Chondrocyte (in vitro differentiated cells): ENCODE results near the gene AHI1. TPM values are rescaled to one million over a fixed set of nuclear protein-coding genes. Genes with fewer than 3 reads are reported as not detected.

Experiments used
- DNase-seq: peaks from one replicate; pipeline ENCODE4 v3.0.0; 2021; ENCODE audit warnings: mixed read lengths, low spot score
- H3K27ac Mint-ChIP-seq: one replicate; pipeline ENCODE4 v1.8.0; 2021; ENCODE audit warnings: mild to moderate bottlenecking, moderate library complexity, mixed read lengths; ENCODE audit not compliant: unreplicated experiment
- H3K27me3 Mint-ChIP-seq: 2 replicates; pipeline ENCODE4 v1.8.0; 2021; ENCODE audit warnings: low read depth, mixed read lengths
- H3K36me3 Mint-ChIP-seq: 2 replicates; pipeline ENCODE4 v1.8.0; 2021; ENCODE audit warnings: low read depth, mixed read lengths
- H3K4me1 Mint-ChIP-seq: 2 replicates; pipeline ENCODE4 v1.8.0; 2021; ENCODE audit warnings: low read depth, mild to moderate bottlenecking, mixed read lengths
- H3K4me3 Mint-ChIP-seq: one replicate; pipeline ENCODE4 v1.8.0; 2021; ENCODE audit warnings: mild to moderate bottlenecking, moderate library complexity, mixed read lengths; ENCODE audit not compliant: unreplicated experiment
- H3K9me3 Mint-ChIP-seq: 2 replicates; pipeline ENCODE4 v1.8.0; 2021; ENCODE audit warnings: low read depth, mixed read lengths
- total RNA-seq: library from RNA; stranded (reverse); gene quantifications from 3 replicates; pipeline ENCODE4 v1.2.1, GENCODE V29; 2021
- TF ChIP-seq, protein P1 (sequence below): fragments of 200-600 bp; sonication (generic); IDR thresholded peaks from 2 replicates; pipeline ENCODE4 v1.5.0; 2021; ENCODE audit warnings: antibody characterized with exemption, mild to moderate bottlenecking, moderate library complexity

AHI1 gene
- total RNA-seq, 1 donor from 2014 or later = 14.8 TPM

DNA sequence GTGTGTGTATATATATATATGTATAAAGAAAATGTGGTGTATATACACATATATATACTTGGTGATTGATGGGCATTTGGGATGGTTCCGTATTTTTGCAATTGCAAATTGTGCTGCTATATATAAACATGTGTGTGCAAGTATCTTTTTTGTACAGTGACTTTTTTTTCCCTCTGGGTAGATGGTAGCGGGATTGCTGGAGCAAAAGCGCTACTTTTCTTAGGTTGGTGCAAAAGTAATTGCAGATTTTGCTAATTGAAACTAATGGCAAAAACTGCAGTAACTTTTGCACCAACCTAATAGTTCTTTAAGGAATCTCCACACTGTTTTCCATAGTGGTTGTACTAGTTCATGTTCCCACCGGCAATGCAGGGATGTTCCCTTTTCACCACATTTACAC, 135.4 kb downstream of the AHI1 start:
- no peak overlapping the region for H3K27ac Mint-ChIP-seq
- TF ChIP-seq, protein P1, sequence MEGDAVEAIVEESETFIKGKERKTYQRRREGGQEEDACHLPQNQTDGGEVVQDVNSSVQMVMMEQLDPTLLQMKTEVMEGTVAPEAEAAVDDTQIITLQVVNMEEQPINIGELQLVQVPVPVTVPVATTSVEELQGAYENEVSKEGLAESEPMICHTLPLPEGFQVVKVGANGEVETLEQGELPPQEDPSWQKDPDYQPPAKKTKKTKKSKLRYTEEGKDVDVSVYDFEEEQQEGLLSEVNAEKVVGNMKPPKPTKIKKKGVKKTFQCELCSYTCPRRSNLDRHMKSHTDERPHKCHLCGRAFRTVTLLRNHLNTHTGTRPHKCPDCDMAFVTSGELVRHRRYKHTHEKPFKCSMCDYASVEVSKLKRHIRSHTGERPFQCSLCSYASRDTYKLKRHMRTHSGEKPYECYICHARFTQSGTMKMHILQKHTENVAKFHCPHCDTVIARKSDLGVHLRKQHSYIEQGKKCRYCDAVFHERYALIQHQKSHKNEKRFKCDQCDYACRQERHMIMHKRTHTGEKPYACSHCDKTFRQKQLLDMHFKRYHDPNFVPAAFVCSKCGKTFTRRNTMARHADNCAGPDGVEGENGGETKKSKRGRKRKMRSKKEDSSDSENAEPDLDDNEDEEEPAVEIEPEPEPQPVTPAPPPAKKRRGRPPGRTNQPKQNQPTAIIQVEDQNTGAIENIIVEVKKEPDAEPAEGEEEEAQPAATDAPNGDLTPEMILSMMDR = no peak
- DNase-seq = no peak
- H3K4me1 Mint-ChIP-seq = peaks cover 19% of the 10 kb centered on the region
- peaks cover 33% of the 10 kb centered on the region for H3K9me3 Mint-ChIP-seq
- no peaks in the 10 kb centered on the region for H3K27me3 Mint-ChIP-seq
- peaks cover 18% of the 10 kb centered on the region for H3K36me3 Mint-ChIP-seq
- H3K4me3 Mint-ChIP-seq = no peak overlapping the region

DNA sequence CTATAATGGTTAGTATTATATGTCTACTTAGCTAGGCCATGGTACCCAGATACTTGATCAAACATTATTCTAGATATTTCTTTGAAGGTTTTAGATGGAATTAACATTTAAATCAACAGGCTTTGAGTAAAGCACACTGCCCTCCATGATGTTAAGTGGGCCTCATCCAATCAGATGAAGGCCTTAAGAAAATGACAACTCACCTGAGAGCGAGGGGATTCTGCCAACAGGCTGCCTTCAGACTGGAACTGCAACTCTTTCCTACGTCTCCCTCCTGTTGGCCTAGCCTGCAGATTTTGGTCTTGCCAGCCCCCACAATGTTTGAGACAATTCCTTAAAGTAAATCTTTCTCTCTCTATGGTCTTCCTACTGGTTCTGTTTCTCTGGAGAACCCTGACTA, 137.3 kb downstream of the AHI1 start:
- H3K27me3 Mint-ChIP-seq = no peaks in the 10 kb centered on the region
- H3K36me3 Mint-ChIP-seq = peaks cover 6% of the 10 kb centered on the region
- peaks cover 19% of the 10 kb centered on the region for H3K4me1 Mint-ChIP-seq
- peaks cover 14% of the 10 kb centered on the region for H3K9me3 Mint-ChIP-seq
- DNase-seq = no peak
- no peak overlapping the region for H3K4me3 Mint-ChIP-seq
- H3K27ac Mint-ChIP-seq = no peak overlapping the region
- TF ChIP-seq, protein P1 = no peak

DNA sequence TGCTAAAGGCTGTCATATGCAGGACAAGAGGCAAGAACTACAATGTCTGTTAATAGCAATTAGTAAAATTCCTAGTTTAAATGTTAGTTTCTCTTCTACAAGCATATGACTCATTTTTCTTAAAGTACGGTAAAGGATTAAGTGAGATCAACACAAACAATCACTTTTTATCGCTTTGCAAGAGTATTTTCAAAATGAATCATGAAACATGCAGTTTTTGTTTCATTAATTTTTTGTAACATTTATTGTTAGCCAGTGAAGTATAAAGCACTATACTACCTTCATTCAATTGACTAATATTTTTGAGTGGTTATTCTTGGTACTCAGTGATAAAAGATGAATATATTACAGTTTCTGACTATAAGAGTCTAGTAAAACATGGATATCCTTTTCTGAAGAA, 138.6 kb downstream of the AHI1 start:
- Mint-ChIP-seq H3K9me3 (peaks cover 9% of the 10 kb centered on the region), H3K4me1 (peaks cover 19% of the 10 kb centered on the region), H3K4me3 (no peak overlapping the region), H3K27ac (peak overlapping the region; percentile 96), H3K36me3 (peaks cover 2% of the 10 kb centered on the region), H3K27me3 (no peaks in the 10 kb centered on the region)
- TF ChIP-seq, protein P1 = no peak
- DNase-seq = no peak

DNA sequence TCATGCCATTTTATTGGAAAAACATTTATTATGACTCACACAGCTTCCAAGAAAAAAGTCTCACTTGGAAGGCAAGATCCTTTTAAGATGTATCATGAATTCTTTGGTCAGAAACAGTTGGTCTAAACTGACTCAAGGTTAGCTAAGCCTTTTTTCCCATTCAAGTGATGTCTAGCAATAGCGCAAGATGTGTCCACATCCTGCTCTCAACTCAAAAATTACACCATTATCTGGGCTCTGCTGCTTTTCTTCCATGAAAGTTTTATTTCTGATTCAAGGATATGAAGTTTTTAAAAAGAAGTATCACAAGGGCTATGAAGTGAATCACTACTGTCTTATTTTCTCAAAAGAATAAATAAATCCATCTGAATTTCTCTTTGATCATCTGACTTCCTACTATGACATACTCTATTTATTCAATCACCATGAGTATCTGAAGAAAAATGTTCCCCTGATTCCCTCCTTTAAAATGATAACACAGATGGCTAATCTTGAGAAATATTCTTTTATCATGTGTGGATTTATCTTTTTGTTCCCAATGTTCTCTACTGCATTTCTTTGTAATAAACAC, 139.2 kb downstream of the AHI1 start:
- Mint-ChIP-seq H3K36me3 (peaks cover 2% of the 10 kb centered on the region), H3K9me3 (peaks cover 9% of the 10 kb centered on the region), H3K27me3 (no peaks in the 10 kb centered on the region), H3K4me1 (peaks cover 19% of the 10 kb centered on the region), H3K27ac (peak overlapping the region; percentile 96), H3K4me3 (no peak overlapping the region)
- TF ChIP-seq, protein P1 = no peak
- DNase-seq = no peak

DNA sequence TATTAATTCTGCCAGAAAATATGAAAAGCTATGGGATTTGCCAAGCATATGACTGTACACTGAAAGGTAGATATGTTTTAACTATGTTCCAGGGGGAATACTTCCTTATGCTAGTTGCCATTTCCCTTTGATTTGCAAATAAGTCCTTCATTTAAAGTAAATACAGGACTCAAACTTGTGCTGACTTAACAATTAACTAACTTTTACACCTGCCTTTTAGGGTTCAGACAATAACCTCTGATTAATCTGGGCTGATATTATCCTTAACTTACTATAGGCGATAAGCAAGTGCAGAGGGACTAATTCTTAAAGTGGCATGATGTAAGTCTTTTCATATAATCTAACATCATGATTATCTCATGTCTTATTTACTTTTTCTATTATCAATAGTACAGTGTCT, 143.1 kb downstream of the AHI1 start:
- no peaks in the 10 kb centered on the region for H3K9me3 Mint-ChIP-seq
- TF ChIP-seq, protein P1 = no peak
- no peak for DNase-seq
- no peaks in the 10 kb centered on the region for H3K27me3 Mint-ChIP-seq
- H3K36me3 Mint-ChIP-seq = peaks cover 2% of the 10 kb centered on the region
- peaks cover 16% of the 10 kb centered on the region for H3K4me1 Mint-ChIP-seq
- no peak overlapping the region for H3K27ac Mint-ChIP-seq
- H3K4me3 Mint-ChIP-seq = no peak overlapping the region
